Activated CD4-positive, alpha-beta T cell treated with anti-CD3 and anti-CD28 coated beads, Interleukin-2, amount 50 U/mL, for 24 hours (primary cell): ENCODE data around the gene OR10T2.
A peak's percentile ranks its signal among the peaks of the same experiment; 100 is the strongest.
"Not testable (repeated sequence)": the region's sequence is repeated elsewhere in the genome, so short reads cannot be mapped to it uniquely, and the experiment has no call there.

ENCODE experiments used
- DNase-seq, 2 donors: peaks; one replicate each; pipeline ENCODE4 v3.0.0-alpha.2; 2020; ENCODE audit warnings: low read depth in 1 of 2, low spot score in 1 of 2

Gene OR10T2, protein sequence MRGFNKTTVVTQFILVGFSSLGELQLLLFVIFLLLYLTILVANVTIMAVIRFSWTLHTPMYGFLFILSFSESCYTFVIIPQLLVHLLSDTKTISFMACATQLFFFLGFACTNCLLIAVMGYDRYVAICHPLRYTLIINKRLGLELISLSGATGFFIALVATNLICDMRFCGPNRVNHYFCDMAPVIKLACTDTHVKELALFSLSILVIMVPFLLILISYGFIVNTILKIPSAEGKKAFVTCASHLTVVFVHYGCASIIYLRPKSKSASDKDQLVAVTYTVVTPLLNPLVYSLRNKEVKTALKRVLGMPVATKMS

DNA sequence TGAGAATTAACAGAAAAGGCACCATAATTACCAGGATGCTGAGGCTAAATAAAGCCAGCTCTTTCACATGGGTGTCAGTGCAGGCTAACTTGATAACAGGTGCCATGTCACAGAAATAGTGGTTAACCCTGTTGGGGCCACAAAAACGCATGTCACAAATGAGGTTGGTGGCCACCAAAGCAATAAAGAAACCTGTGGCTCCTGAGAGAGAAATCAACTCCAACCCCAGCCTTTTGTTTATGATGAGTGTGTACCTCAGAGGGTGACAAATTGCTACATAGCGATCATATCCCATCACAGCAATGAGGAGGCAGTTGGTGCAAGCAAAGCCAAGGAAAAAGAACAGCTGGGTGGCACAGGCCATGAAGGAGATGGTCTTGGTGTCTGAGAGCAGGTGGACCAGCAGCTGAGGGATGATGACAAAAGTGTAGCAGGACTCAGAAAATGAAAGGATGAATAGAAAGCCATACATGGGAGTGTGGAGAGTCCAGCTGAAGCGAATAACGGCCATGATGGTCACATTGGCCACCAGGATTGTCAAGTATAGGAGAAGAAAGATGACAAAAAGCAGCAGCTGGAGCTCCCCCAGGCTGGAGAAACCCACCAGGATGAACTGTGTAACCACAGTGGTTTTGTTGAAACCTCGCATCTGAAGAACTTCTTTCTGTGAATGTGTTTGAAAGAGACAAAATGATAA, at the start of gene OR10T2:
OR10T2 (minus strand) TSS at position 649 of the 697 bp plus-strand sequence; CDS start at position 649, 0 bp downstream.
- no peak for DNase-seq

DNA sequence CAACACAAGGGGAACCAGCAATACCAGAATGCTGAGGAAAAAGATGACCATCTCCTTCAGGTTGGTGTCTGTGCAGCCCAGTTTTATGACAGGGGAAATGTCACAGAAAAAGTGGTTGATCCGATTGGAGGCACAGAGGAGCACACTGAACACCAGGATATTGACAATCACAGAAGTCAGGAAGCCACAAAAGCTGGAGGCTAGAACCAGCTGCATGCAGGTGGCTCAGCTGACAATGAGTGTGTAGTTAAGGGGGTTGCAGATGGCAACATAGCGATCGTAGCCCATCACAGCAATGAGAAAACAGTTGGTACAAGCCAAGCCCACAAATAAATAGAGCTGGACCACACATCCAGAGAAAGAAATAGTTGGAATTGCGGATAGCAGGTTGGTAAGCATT, 46.1 kb upstream of the OR10T2 start:
- no peak for DNase-seq

DNA sequence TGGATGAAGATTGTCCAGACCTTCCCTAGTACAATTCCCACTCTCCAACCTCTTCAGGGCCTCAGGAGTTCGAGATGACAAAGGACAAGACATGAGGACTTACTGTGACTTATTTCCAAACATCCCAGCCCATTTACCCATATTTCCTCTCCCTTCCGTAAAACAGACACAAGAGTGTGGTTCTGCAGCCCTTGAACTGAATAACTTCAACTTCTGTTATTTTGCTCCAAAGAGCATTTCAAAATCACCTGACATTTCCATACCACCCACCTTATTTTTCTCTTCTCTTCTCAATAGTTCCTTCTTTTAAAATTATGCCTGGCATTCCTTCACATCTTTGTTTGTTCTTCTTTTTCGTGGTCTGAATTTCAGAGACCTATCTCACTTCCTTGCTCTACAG, 35.5 kb upstream of the OR10T2 start:
- DNase-seq: no peak

DNA sequence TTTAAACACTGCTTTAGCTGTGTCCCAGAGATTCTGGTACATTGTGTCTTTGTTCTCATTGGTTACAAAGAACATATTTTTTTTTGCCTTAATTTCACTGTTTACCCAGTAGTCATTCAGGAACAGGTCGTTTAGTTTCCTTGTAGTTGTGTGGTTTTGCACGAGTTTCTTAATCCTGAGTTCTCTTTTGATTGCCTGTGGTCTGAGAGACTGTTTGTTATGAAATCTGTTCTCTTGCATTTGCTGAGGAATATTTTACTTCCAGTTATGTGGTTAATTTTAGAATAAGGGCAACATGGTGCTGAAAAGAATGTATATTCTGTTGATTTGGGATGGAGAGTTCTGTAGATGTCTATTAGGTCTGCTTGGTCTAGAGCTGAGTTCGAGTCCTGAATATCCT, 30.9 kb upstream of the OR10T2 start:
- DNase-seq: not testable (repeated sequence)

DNA sequence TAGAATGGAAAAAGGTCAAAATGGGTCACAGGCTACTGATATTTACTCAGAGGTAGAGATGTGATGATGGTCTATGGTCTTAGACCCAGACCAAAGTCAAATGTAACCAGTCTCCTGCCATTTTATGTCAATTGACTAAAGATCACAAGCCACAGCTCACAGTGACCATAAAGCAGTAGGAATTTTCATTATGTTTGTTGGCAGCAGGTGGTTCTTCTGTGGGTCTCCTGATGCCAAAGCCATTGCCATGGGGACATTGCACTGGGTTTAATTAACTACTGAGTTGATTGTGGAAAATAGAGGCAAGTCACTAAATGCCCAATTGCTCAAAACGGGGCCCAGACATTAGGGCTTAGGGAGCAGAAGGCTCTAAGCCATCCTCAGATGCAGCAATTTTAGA, 26.9 kb upstream of the OR10T2 start, which contains the start of gene OR10K2:
OR10K2 (minus strand) TSS at position 101 of the 400 bp plus-strand sequence. CDS start 5,371 bp downstream, outside the sequence.
- DNase-seq: no peak

DNA sequence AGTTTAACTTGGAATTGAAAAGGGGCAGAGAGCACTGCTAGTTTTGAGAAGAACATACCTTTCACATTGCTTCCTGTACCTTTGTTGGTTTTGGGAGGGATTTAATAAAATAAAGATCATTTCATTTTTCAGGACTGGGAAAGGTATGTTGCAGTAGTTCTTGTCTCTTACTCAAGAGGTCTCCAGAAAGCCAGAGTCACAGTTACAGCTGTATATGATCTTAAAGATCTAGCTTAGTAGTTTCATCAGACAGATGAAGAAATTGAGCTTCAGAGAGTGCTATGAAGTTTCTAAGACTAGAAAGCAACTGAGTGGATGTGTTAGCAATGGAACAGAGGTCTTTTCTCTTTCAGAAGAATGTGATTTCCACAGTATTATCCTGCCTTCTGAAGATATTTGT, 25.8 kb upstream of the OR10T2 start:
- DNase-seq: no peak

DNA sequence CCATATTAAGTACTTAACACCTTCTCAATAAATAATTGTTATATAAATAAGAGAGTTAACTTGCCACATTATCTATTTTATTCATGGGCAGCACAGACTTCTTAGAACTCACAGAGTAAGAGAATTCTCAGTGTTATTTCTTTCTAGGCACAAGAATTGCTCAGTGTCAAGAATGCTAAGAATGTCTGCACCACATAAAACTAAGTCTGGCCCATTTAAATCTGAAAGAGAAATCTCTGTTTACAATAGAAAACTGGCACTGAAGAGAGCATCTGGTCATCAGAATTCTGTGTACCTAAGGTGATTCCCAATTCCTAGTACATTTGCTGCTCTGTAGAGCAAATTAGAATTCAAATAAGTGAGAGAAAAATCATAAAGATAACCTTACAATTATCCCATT, 22.9 kb upstream of the OR10T2 start:
- DNase-seq: no peak

DNA sequence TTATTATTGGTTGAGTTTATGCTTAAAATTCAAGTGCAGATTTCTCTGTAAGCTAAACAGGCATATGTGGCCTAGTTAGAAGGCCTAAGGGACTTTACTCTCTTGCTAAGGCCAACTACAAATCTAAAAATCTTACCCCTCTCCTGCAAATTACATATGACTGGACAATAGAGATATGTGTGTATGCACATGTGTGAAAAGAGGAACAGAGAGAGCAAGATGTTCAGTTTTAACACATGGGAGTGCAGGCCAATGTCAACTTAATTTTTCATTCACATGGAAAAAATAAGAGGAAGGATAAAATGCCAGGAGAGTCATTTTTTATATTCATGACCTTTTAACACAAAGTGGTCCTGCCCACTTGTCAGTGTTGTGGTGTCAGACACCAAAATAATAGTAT, 18.3 kb upstream of the OR10T2 start:
- DNase-seq: no peak

DNA sequence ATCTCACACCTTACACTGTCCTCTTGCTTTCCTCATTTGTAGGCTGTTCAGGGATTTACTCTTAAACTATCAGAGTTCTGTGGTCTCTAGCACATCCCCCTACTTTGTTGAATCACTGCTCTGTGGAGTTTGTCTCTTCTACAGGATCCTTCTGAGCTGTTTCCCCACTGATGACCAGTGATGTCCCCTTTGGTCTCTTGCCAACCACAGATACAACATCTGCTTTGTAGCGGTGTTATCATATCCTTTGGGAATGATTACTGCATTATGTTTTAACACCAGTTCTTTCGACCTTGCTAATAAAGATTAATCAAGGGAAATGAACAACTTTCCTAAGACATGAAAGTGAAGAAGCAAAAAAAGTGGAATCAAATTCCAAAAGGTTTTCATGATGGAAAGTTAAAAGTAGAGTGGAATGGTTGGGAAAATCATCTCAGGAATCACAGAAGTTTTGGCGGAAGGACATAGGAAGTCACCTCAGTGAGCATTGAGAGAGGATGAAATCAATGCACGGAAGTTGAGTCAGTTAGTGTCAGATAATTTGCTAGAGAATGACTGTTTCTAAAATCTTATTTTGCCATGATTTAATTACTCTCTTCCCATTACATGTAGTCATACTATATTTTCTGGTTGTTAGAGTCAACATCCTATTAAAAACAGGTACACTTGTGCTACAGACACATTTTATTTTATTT, 15.5 kb upstream of the OR10T2 start:
- no peak for DNase-seq

DNA sequence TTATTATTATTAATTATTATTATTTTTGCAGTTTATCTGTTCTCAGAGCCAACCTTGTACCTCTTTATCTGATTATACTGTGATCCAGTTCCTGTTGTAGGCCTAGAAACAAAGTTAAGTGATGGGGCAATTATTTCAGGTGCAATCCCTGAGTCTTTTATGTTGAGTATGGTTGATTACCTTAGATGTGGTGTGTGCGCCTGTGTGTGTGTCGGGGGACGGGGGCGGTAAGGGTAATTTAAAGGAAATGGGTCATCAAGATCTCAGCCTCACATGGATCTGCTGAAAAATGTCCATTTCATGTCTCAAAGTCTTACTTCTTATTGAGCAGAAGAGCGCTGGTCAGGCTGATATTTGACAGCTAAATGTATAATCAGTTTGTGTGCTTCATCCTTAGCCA, 7.8 kb upstream of the OR10T2 start:
- no peak for DNase-seq

DNA sequence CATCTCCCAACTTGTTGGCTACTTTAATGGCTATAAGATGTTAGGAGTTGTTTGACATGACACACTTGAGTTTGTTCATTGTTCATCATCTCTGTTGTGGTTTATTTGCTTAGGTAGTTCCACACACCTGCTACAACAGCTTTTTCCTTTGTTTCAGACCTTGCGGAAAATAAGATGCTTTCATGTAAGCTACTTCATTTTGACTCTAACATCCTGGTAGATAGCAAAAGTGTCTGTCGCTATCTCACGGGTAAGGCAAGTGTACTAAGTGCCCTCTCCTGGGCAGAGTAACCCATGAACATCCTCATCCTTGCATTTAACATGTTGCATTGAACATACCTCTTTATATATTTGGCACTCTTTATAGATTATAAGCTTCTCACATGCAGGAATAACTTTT, 1.6 kb upstream of the OR10T2 start:
- no peak for DNase-seq

DNA sequence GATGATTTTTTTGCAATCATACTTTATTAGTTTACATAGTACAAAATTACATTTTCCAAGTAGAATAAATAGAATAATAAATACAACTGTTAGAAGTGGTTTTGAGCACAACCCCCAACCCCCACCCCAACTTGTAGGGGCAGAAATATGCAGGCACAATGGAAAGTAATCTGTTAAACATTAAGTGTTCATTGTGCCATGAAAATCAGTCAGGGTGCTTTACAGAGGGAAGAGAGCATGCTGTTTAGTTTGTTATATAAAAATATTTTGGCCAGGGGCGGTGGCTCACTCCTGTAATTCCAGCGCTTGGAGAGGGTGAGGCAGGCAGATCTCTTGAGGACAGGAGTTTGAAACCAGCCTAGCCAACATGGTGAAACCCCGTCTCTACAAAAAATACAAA, 2.6 kb downstream of the OR10T2 start:
- no peak for DNase-seq

DNA sequence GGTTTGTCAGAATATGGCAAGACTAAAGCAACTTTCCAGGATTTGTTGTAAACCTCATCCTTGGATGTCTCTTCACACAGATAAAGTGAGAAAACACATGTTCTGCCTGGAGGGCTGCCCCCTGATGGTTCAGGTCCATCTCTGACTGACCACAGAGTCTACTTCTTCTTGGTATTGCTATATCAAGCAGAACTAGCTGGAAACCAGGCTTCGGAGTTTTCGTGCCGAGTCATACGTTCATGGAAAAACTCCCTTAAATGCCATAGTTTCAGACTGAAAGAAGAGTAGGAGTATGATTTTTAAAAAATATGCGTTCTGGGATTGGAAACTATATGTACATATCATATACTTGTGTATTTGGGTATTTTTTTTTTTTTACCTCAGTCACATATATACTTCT, 5.8 kb downstream of the OR10T2 start:
- no peak for DNase-seq

DNA sequence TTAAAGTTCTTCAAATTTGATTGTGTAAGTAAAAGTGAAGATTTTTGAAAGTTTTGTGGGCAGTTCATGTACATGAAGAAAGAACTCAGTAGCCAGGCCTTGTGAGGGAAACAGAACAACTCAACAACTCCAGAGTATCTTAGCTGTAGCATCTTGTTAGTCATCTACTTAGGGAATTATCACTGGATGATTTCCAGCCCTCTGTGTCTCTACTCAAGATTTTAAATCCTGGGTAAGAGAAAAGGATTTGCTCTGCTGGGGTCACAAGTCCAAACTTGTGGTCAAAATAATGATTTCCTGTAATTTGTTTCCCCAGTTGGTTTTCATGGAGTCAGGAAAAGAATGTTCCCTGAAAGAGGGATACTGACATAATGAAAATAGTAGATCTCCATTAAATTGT, 8.2 kb downstream of the OR10T2 start:
- no peak for DNase-seq

DNA sequence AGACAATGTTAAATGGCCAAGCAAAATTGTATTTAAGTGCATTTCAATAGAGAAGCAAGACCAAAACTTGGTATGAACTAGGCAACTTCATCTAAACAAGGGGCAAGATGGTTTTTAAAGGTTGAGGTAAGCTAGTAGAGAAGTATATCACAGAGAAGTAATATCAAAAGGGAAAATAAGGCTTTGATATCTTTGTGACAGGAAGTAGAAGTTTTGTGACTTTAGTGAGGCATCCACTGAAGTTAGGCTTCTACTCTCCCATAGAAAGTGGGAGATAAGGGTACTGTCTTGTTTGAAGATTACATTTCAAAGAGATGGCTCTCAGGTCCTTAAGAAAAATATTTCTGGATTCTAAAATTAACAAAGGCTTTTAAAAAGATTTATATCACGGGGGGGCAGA, 8.9 kb downstream of the OR10T2 start:
- no peak for DNase-seq

DNA sequence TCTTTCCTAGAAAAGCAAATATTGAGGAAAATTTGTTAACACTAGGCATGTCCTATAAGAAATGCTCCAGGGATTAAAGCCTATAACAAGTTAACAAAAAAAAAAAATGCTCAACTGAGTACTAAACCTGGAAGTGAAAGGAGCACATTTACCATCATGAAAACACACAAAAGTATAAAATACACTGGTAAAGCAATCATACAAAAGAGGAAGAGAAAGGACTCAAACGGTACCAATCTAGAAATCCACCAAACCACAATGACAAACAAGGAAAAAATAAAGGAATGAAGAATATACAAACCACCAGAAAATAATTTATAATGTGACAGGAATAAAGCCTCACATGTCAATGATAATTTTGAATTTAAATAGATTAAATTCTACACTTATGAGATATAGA, 24.4 kb downstream of the OR10T2 start:
- no peak for DNase-seq

DNA sequence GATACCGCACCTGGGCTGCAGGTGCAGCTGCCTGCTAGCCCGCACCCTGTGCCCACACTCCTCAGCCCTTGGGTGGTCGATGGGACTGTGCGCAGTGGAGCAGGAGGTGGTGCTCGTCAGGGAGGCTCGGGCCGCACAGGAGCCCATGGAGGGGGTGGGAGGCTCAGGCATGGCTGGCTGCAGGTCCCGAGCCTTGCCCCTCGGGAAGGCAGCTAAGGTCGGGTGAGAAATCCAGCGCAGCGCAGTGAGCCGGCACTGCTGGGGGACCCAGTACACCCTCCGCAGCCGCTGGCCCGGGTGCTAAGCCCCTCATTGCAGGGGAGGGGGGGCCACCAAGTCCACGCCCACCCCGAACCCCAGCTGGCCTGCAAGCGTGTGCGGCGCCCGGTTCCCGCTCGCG, 25.2 kb downstream of the OR10T2 start:
- not testable (repeated sequence) for DNase-seq

DNA sequence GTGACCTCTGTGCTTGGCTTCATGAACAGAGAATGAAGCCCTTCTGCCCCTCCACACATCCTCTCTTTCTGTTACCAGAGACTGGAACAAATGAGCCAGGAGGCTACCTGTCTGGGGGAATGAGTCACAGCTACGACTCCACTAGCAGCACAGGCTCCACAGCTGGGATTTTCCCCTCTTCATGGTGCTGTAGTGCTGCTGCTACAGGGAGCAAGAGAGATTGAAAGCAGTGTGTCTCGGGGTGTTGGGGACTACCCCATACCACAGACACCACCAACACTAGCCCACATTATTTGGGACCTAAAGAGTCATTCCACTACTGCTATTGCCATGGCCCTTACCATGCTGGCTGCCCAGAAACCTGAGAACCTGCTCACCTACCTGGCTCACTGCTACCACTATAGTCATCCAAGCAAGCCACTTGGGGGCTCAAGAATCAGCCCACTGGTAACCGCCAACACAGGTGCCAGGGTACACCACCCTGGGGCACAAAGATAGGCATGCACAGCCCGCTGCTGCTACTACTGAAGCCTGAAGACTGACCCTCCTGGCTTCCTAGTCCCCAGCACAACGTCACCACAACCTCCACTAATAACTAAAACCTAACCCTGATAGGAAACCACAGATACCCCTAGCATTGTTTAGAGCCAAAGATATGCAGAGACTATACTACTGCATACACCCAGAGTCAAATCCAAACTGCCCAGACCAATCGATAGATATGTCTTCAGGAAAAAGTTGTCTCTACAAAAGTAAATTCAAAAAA, 27.9 kb downstream of the OR10T2 start:
- DNase-seq: peak in 1 of 2 donors; percentile 30

DNA sequence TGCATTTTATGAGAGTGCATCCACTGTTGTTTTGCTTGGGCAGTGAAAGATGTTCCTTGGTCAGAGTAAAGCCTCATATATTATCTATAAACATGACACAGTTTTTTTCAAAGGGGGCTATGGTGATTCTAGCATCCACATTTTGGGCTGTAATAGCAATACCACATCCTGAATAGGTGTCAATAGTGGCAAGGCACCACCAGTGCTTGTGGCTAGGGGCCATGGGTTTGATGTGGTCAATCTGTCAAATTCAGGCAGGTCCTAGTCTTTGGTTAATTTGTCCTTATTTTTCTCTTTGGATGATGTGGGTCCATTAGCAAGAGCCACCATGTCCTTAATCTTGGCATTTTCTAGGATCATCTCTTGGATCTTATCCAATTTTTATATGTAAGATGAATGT, 32.5 kb downstream of the OR10T2 start:
- DNase-seq: no peak

DNA sequence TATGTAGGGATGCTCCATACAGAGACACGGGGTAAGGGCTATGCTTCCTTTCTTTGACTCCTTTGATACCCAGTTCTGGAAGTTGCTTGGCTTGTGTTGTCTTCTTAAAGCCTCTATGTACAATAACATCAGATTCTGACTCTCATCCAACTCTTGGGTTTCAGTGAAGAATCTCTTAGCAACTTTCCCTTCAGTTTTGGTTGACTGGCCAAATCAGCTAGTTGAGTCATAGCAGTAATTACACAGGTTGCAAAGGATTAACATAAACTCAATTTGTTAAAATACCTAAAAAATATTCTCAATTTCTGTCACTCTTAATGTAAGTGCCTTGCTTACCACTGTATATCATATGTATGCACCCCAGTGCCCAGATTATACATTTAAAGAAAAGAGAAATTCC, 36.3 kb downstream of the OR10T2 start:
- DNase-seq: no peak

DNA sequence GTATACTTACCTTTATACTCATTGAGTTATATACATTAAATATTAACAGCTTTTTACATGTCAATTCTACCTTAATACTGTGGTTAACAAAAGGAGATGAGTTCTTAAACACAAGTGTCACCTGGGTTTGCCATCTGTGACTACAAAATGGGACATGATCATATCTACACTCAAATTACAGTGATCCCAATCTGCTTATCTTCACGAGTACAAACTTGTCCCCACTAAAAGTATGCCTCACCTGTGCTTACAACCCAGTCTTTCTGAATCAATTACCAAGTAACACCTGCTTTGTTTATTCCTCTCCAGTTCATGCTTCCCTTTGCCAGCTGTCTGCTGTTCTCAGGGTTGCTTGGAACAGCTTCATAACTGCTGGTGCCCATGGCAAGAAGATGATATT, 36.8 kb downstream of the OR10T2 start:
- no peak for DNase-seq
